ENCODE measurements around the gene SZRD1.

- TF ChIP-seq SUZ12 (IDR thresholded peaks at IDR 0.05; ENCODE audit: extremely low read depth, insufficient read depth, insufficient read length): no peak
- no peak for TF ChIP-seq YY1 (IDR thresholded peaks at IDR 0.05; ENCODE audit: insufficient read depth, insufficient read length)
- no peak for TF ChIP-seq ZNF274 (IDR thresholded peaks at IDR 0.05; ENCODE audit: low read depth, low read length)
These were observed 70.0 kb downstream of the SZRD1 start, which contains the start of gene SPATA21 for GRCh38 chr1:16436946-16437474.

Data from NT2/D1 (cell line).